NK-92 (cell line): Measurements from ENCODE around the gene OR10A5.
"Not testable (repeated sequence)": the region's sequence is repeated elsewhere in the genome, so short reads cannot be mapped to it uniquely, and the experiment has no call there.

Experiments
- DNase-seq: peaks from one replicate; lab custom pipeline; 2025; ENCODE audit not compliant: unreplicated experiment; lab: John Stamatoyannopoulos, UW

Gene OR10A5

GRCh38 chr11:6871278-6871677 lies 25.8 kb downstream of the OR10A5 start:
- no peak for DNase-seq

GRCh38 chr11:6875761-6876160 lies 30.3 kb downstream of the OR10A5 start:
- no peak for DNase-seq

- no peak for DNase-seq
Measured at GRCh38 chr11:6876325-6876724, 30.8 kb downstream of the OR10A5 start, which contains the start of gene OR10A4. TSS of gene OR10A4 (plus strand) at chr11:6876625. CDS start at chr11:6876648, 23 bp downstream.

- no peak for DNase-seq
Measured at GRCh38 chr11:6876914-6877313, 31.4 kb downstream of the OR10A5 start.

GRCh38 chr11:6882751-6883150 lies 37.3 kb downstream of the OR10A5 start:
- DNase-seq = no peak

GRCh38 chr11:6887711-6888110 lies 42.2 kb downstream of the OR10A5 start:
- DNase-seq = not testable (repeated sequence)

GRCh38 chr11:6888830-6889229 lies 43.3 kb downstream of the OR10A5 start:
- DNase-seq = no peak

- no peak for DNase-seq
Measured at GRCh38 chr11:6889835-6890234, 44.4 kb downstream of the OR10A5 start.

- no peak for DNase-seq
Measured at GRCh38 chr11:6892400-6892799, 46.9 kb downstream of the OR10A5 start, which contains the start of gene OR2D2. TSS of gene OR2D2 (minus strand) at chr11:6892500. CDS start at chr11:6892500, 0 bp downstream.

- DNase-seq = no peak
Measured at GRCh38 chr11:6894097-6894496, 48.6 kb downstream of the OR10A5 start.

- no peak for DNase-seq
Measured at GRCh38 chr11:6895010-6895409, 49.5 kb downstream of the OR10A5 start.
